ELR (cell line): Measurements from ENCODE around the gene RNF113B.
A peak's percentile ranks its signal among the peaks of the same experiment; 100 is the strongest.

Experiments used
- DNase-seq: peaks from one replicate; pipeline ENCODE4 v3.0.0-alpha.2; 2015; ENCODE audit warnings: low read depth

The RNF113B gene

DNA sequence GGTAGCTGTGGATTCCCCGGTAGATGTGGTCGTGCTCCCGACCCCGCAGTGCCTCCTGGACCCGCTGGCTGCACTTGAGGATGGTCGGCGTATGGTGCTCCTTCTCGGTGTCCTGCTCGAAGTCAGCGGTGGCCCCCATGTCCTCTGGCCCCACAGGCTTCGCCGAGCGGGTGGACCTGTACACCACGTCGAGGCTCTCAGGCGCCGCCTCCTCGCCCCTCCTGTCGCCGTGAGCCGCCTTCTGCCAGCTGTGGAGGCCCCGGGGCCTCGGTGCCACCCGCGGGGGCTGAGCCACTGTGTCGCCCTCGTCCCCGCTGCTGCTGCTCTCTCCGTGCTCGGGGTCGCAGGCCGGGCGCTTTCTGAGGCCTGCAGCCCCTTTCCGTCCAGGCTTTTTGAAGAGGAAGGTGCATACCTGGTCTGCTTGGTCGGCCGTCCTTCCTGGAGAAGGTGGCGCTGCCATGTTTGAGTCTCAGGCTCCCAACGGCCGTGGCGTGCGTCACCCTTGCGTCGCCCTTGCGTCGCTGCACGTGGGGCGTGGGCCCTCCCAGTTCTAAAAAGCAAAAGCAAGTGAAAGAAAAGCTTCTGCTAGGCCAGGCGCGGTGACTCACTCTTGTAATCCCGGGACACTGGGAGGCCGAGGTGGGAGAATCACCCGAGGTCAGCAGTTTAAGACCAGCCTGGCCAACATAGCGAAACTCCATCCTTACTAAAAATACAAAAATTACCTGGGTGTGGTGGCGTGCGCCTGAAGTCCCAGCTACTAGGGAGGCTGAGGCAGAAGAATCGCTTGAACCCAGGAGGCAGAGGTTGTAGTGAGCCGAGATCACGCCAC is at the start of gene RNF113B:
Gene RNF113B, minus strand, starts transcription at position 493 of the 832 bp plus-strand sequence. Its CDS starts 33 bp downstream, at position 460.
- DNase-seq, result no peak

DNA sequence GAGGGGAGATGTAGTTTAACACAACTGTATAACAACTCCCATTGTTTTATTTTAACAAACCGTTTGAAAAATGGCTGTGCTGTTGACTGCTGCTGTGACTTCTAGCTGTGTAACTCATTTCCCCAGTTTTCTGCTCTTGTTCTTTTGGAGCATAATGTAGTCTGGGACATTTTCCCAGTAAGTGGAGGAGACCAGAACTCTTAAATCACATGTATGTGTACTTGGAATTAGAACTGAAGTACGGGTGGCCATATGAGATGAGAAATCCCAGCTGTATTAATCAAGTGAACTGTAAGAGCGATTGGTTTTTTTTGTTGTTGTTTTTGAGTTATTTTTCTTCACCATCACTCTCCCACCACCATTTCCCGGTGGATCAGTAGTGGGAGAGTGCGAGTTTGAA is 49.4 kb upstream of the RNF113B start:
- DNase-seq, result no peak

DNA sequence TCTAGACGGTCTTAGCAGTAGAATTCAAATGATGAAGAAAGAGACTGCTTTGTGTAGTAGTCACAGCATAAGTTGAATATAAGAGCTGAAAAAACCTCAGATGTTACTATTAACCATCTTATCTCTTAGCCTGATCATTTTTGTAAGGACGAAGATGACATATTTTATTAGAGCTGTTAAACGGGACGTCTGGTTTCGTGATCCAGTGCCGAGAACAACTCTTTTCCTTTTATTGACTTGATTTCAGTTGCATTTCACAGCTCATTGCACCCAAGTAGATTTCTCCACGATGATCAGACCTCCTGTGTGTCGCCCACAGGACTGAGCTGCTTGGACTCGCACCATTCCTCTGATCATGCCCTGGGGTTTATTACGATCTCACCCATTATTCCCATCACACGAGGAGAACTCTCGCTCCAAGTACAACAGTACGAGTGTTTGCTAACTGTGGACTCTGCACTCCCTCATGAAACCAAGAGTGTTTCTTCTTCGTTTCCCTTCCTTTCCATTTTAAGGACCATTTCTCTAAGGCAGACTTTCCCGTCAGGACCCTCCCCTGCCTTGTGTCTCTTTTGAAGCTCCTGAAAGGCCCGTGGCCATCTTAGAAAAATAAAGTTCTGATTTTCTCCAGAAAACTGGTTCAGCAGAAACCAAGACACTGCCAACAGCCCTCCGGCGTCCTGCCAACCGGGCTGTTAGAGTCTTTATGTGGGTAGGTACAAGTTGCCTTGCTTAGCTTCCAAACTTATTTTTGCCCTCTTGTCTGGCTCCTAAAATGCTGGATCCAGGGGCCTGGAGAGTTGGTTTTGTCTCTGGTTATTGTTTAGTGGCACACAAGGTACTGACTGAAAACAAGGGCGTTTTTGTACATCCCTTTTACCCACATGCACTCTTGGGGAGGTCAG is 48.2 kb upstream of the RNF113B start:
- DNase-seq, result no peak

DNA sequence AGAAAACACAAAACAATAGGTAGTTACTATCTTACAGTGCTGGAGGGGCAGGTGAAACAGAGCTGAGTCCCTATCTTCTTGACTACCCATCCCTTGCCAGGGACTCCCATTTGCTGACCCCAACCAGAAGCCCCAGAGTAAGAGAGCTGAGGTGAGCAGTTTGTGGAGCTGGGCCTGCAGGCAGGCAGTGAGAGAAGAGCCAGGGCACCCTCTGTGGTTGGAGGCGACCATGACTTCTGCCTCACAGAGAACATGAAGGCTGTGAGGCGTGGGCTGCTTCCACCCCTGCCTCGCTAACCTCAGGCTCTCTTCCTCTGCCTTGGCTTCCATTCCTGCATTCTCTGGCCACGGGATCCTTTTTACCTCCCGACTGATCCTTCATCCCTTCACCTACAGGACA is 47.5 kb upstream of the RNF113B start:
- DNase-seq, result no peak

DNA sequence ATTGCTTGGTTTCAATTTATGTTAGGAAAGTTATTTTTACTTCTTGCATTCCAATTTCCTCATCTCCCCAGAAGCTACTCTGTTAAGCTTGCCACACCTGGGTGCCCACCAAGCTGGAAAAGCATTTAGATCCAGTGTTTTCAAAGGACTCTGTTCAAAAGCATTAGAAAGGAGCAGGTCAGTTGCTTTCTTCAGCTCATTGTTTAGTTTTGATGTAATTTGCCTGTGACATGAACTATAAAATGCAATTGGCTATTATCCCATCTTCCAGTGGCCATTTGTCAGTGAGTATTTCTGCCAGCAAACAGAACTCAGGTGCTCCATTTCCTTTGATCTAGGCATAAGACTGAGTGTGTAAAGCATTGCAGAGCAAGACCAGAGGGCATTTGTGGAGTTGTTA is 46.7 kb upstream of the RNF113B start:
- DNase-seq, result no peak

DNA sequence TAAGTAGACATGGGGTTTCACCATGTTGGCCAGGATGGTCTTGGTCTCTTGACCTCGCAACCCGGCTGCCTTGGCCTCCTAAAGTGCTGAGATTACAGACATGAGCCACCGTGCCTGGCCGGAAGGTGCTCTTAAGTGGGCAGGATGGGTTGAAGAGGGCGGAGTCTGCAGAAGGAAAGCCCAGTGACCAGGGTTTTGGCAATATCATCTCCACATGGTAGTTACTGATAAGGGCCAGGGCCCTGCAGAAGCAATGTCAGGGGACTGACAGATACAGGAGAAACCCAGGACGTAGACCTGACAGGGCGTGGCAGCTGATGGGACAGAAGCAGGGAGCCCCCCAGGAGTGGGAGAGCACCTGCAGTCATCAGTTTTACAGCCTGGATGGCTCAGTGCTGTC is 45.7 kb upstream of the RNF113B start:
- DNase-seq, result no peak

DNA sequence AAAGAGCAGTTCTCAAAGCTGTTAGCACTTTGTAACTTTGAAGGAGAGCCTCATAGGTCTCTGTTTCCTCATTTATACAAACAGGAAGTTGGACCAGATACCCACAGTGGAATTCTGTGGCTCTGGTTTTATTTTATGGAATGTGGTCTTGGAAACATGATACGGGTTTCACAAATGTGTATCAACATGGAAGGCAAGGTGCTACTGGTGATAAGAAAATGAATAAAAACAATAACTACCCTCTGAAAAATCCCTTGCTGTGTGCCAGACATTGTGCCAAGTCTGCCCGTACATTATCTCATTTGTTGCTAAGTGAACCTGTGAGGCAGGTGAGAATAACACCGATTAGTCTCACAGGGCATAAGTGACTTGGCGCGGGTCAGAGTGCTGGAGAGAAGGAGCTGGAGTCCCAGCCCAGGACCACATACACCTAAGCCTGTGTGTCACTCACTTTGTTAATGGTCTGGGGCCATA is 45.0 kb upstream of the RNF113B start:
- peak; percentile 43 for DNase-seq

DNA sequence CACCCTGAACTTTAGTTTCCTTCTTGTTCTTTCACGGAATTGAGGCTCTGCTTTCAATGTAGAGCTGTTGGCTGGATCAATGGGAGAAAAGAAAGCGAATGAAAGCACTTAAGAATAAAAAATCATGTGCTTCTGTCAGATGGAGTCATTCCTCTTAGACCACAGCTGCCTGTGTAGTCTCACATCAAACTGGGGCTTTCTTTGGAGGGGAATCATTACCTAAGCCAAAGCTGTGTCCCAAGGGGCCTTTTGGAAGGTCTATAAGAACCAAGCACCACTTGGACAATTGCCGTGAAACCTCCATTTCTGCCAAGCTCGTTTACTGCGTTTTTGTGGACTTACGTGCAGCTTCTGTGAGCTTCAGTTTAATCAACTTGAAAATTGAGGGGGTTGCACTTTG is 44.2 kb upstream of the RNF113B start:
- no peak for DNase-seq

DNA sequence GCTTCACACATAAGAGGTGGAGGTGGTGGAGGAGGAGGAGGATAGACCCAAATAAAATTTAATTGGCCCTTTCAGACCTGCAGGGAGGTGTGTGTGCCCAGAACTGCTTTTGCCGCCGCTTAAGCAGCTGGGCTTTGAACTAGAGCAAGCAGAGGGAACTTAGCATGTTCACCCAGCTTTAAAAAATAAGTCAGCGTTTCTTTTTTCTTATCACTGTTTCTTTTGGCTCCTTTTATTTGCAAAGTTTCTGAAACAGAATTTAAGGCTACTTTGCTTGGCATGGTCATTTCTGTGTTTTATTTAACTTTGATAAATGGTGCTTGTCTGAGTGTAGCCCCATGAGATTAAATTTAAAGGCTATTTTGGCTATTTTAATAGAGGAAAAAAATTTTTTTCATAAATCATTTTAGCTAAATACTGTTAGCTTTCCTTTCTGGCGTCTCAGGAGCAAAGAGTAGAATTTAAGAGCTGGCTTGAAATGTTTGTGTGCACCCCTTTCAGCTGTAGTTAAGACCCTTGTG is 43.3 kb upstream of the RNF113B start:
- no peak for DNase-seq

DNA sequence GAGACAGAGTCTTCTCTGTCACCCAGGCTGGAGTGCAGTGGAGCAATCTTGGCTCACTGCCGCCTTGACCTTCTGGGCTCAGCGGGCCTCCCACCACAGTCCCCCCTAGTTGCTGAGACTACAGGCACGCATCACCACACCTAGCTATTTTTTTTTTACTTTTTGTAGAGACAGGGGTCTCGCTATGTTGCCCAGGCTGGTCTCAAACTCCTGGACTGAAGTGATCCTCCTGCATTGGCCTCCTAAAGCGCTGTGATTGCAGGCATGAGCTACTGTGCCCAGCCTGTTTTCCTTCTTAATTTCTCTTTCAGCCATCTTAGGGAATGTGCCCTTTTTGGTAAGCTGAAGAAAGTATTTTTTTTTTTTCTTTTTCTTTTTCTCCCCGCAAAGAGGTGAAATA is 42.6 kb upstream of the RNF113B start:
- DNase-seq, result no peak

DNA sequence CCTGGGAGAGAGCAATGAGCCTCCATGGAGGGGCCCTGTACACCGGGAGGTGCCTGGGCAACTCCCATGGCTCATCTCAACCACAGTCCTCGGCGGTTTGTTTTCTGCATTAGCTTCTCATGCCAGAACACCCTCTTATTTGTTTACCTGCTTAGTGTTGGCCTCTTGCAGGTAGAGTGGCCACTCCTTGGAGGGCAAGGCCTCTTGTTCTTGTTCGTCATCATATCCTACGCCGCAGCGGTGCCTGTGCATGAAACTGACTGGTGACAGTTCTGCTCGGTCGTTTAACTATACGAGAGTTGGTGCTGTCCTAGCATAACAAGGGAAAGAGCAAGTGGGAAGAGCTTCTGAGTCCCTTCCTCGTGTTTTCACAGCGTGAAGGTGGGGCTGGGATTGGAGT is 40.5 kb upstream of the RNF113B start:
- no peak for DNase-seq

DNA sequence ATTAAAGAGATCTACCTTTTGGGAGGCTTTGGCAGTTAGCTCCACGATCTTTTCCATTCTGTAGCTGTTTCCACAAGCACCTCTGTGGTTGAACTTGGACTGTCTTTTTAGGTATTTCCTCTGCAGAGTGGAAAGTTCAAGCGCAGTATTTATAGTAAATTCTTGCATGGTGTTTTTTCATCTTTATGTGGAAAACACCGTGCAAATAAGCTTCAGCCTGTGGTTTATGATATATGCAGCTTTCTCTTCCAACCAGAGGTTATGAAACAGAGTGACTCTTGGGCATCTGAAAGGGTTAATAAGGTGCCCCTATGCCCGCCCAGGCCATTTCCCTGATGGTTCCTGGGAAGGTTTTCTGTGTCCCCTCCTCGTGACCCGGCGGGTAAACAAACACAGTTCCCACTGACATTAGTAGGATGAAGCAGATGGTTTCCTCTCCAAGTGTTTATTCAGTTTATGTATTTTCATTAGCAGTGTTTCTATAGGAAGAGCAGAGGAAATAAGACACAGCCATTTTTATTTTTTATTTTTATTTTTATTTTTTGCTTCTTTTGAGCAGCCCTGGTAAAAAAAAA is 39.7 kb upstream of the RNF113B start:
- DNase-seq, result no peak

DNA sequence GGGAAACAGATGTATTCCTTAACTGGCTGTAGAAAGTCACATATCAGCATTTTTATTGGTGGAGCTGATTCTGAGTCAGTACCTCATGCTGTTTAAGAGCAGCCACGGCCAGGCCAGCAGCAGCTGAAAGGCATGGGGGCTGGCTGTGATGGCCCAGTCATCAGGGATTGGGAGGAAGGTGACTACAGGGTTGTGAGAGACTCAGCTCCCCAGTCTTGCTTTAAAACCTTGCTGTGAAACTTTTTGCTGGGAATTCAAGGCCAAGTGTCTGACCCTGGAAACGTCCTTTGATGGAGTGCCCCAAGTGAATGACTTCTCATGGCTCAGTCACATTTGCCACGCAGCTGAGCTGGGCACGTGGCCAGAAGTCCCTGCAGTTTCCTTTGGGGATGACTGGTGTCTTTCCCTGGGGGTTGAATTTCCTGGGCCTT is 39.1 kb upstream of the RNF113B start:
- peak; percentile 93 for DNase-seq

DNA sequence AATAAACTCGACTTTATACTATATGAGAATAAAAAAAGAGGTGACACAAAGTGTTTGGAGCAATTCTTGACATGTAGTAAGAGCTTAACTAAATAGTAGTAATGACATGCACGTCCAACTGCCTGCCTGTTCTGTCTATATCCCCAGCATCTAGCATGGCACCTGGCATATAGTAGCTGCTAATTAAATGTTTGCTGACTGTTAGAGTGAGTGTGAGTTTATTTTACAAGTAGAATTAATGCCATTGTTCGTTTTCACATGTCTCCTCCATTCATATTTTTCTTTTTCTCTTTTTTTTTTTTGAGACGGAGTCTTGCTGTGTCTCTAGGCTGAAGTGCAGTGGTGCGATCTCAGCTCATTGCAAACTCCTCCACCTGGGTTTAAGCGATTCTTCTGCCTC is 38.4 kb upstream of the RNF113B start:
- DNase-seq, result no peak

DNA sequence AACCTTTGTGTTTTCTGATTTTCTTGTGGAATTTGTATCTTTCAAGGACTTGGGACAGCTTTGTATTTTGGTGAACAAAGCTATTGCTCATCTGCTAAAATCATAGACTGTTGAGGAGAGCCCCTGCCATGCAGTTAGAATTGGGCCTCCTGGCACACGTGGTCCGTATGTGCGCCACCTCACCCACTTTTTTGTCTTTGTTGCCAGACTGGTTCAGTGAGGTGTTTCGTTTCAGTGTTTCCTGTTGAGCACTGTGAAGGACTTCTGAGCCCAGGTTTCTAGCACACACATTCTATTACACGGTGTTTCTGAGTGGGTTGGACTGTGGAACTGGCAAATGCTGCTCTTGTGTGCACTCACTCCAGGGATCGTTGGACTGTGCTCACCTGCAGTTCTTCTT is 37.6 kb upstream of the RNF113B start:
- peak; percentile 29 for DNase-seq

DNA sequence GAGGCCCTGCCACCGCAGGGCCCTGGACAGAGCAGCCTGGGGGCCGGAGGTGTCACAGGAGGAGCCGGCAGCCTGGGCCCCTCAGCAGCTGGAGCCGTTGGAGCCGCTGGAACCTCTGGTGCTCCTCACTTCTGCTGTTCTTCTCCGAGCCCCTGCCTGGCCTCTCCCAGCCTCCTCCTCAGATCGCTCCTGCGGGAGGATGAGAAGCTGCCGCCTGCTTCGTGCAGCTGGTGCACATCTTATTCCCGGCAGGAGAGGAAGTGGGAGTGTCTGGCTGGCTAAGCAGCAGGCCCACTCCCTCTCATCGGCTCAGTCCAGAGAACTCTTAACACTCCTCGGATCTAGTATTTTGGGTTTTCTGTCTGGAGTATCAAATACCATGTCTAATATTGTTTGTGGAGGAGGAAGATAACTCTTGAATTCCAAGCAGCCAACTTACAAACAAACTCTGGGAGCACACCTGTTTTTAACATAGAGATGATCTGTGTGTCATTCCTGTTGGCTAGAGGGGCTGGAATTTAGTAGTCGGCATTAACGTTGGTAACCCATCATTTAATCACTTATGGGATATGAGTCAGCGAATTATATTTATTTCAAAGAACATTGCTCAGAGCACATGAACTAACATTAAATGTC is 37.1 kb upstream of the RNF113B start:
- peak; percentile 80 for DNase-seq

DNA sequence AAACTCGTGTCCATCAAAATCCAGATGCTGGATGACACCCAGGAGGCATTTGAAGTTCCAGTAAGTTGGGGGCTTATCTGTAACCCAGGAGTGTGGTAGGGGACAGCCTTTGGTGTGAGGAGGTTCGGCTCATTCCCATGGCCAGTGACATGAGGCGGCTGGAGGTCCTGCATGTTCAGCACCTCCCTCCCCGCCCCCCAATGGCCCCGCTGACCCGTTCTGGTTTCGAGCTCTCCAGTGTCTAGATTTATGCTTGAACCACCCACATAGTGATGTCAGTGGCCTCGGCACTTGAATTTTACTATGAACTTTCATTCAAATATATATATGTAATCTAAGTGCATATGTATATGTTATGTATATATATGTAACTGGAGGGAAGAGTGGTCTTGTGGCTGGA is 36.3 kb upstream of the RNF113B start:
- no peak for DNase-seq

DNA sequence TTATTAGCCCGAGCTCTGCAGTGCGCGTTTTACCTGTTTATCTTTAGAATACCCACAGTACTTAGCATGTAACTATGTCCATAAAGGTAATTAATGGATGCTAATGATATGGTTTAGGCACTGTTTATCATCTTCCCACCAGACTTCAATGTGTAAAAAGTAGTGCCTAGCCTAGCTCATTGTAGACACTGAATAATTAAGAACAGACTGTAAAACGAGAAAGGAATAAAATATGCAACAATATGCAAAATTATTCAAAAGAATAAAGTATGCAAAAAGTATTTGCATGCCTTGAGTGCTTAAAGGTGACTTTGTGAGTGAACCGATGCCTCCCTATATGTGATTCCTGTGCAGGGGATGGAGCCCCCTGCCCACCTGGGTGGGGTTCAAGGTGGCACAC is 35.7 kb upstream of the RNF113B start:
- no peak for DNase-seq

DNA sequence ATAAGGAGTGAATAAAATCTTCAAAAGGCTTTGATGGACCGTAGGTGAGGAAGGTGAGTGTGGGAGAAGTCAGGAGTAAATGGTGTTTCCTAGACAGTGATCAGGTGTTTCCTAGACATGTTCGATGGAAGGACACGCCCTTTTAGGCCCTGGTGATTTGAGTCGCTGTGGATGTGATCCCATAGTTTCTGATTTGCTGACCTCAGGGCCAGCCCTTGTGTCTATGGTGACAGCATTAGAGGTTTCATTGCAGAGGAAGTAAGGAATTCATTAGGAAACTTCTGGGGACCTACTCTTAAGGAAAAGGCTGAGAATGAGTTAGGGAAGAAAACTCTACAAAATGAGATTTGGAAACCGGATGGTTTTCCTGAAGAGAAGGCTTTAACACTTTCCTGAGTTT is 31.5 kb upstream of the RNF113B start:
- no peak for DNase-seq

DNA sequence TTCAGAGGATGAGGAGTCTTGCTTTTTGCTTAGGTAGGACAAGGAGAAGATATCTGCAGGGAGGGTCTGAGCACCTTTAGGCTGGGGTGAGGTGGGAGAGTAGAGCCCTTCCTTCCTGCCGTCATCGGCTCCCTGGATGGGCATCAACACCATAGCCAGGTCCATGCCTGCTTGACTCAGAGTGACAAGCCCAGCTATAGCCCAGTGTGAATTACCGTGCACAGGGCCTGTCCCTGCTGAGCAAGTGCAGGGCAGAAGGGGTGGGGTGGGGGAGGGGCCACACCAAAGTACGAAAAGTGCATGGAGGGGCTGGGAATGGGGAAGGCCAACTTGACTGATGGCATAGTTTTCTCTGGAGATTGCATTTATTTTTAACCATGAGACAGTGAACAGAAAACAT is 30.3 kb upstream of the RNF113B start:
- peak; percentile 73 for DNase-seq

DNA sequence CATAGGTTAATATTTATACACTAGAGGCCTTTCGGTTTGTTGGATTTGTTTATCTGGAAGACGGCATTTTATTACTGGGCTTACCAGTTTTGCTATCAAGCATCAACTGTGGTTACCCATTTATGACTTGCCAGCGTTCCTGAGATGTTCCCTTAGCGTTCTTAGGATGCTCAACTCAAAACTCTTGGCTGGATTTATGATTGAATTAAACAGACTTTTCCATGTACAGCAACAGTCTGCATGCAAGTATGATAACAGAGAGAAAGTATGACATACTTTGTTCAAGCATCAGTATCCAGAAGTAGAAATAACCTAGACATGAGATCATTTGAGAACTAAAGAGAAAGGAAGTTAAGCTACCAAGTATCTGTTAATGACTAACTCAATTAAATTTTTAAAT is 29.9 kb upstream of the RNF113B start:
- peak; percentile 82 for DNase-seq

DNA sequence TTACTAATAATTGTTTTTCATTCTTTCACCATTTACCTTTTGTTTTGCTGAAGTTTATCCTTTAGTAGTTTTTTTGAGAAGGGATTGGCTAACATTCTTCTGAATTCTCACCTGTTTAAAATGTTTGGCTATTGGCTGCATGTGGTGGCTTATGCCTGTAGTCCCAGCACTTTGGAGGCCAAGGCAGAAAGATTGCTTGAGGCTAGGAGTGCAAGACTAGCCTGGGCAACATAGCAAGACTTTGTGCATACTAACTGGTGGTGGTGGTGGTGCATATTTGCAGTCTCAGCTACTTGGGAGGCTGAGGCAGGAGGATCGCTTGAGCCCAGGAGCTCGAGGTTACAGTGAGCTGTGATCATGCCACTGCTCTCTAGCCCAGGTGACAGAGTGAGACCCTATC is 27.5 kb upstream of the RNF113B start:
- no peak for DNase-seq
